GM20000 (cell line): ENCODE data around the gene SHTN1.

Experiments
- DNase-seq: peaks from one replicate; pipeline ENCODE4 v3.0.0; 2012; ENCODE audit warnings: low spot score
- CTCF ChIP-seq: IDR thresholded peaks from 2 replicates; pipeline ENCODE4 v1.5.1; 2012; ENCODE audit warnings: mild to moderate bottlenecking, control low read depth; ENCODE audit errors: extremely low read depth, missing control alignments

Gene SHTN1

DNA sequence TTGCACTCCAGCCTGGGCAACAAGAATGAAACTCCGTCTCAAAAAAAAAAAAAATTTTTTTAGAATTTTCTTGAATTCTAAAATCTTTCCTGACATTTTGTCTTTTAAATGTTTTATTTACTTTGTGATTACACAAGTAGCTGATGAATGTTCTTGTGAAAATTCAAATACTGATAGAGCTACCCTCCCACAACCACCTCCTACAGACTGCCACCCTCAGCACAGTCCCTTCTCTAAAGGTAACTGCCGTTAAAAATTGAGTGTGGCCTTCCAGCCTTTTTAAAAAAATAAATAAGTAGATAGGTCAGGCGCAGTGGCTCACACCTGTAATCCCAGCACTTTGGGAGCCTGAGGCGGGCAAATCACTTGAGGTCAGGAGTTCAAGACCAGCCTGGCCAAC, 140.6 kb downstream of the SHTN1 start:
- DNase-seq = no peak
- TF ChIP-seq CTCF = no peak

GRCh38 chr10:116861796-116862195, 143.2 kb downstream of the SHTN1 start:
- DNase-seq = no peak
- no peak for TF ChIP-seq CTCF

DNA sequence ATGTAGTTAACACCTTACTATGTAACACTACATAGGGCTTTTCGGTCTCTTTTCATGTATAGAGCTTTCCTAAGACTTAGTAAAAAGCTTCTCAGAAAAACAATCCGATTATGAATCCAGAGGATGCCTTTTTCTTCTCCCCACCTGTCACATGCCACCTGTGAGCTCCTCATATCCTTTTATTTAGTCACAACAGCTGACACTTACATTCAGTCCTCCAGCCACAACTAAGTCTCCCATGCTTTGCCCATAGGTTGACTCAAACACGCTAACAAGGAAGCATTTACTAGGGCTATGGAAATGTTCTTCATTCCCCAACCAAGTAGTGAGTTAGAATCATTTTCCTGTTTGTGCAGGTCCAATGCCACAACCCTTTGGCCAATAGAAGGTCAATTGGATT, 147.8 kb downstream of the SHTN1 start:
- no peak for TF ChIP-seq CTCF
- DNase-seq = no peak

DNA sequence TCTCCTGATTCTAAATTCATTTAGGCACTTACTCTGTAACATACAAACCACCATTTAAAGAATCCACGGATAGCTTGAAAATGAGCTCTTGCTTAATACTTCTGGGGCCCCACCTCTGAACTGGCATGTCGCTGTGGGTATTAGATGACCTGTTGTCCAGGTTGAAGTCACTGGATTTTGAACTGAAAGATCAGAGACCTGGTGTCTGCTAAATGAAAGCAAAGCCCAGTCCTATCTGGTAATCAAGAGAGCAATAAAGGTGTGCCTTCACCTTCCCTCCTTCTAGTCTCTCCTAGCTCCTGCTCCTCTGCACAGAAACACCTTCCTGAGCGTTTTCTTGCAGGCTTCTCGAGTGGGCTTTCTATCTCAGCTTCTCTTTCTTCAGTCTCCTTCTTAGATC, 151.3 kb downstream of the SHTN1 start:
- no peak for DNase-seq
- TF ChIP-seq CTCF = no peak

- DNase-seq = no peak
- no peak for TF ChIP-seq CTCF
These were observed 151.7 kb downstream of the SHTN1 start for GRCh38 chr10:116853287-116853686.

- DNase-seq = no peak
- no peak for TF ChIP-seq CTCF
These were observed 152.7 kb downstream of the SHTN1 start for GRCh38 chr10:116852246-116852645.

DNA sequence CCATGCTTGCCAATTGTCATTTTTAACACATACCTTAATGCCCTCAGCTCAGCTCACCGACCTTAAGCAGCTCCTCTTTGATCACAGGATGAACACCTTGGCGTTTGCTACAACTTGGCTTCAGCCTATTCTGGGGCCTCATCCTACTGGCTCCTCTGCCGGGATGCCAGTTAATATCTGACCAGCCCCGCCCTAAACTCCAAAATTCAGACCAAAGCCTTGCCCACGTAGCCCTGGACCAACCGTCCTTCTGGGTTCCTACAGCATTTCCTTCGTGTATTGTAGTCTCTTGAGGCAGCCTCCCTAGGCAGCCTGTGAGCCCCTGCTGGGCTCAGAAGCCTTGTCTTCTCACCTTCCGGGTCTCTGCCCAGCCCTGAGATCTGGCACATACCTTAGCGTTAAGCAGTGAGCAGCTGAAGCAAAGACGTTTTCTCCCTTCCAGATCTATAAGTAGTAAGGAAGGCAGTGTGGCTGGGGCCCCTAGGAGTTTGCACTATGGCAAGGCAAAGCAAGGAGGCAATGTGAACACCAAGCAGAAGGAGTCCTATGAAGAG, 154.9 kb downstream of the SHTN1 start:
- no peak for DNase-seq
- no peak for TF ChIP-seq CTCF
